ENCODE results near the gene PRKAR1B. TPM values are rescaled to one million over a fixed set of nuclear protein-coding genes. Genes with fewer than 3 reads are reported as not detected.

The PRKAR1B gene
- total and polyA plus RNA-seq, 8 donors: 2.5 to 8.4 (median 5.3) TPM

DNA sequence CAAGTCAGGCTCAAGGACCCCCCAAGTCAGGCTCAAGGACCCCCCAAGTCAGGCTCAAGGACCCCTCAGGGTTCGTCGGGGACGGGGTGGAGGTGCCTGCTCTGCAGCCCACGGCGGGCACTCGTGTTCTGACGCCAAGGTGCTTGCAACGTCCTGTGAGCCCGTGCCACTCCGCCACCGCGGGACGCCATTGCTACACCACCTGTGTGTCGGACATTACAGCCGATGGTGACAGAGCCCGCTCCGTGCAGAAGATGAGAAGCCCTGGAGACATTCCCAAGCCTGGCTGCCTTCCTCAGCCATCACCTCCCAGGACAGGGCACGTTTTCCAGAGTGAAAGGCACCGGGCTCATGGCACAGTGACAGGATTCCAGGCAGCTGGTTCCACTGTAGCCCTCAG, 98.3 kb downstream of the PRKAR1B start:
- H3K27ac ChIP-seq: no peak overlapping the region
- peak in 1 of 6 donors; percentile 67 for DNase-seq
- TF ChIP-seq, protein P1, sequence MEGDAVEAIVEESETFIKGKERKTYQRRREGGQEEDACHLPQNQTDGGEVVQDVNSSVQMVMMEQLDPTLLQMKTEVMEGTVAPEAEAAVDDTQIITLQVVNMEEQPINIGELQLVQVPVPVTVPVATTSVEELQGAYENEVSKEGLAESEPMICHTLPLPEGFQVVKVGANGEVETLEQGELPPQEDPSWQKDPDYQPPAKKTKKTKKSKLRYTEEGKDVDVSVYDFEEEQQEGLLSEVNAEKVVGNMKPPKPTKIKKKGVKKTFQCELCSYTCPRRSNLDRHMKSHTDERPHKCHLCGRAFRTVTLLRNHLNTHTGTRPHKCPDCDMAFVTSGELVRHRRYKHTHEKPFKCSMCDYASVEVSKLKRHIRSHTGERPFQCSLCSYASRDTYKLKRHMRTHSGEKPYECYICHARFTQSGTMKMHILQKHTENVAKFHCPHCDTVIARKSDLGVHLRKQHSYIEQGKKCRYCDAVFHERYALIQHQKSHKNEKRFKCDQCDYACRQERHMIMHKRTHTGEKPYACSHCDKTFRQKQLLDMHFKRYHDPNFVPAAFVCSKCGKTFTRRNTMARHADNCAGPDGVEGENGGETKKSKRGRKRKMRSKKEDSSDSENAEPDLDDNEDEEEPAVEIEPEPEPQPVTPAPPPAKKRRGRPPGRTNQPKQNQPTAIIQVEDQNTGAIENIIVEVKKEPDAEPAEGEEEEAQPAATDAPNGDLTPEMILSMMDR (IDR thresholded peaks at IDR 0.05): no peak
- H3K4me3 ChIP-seq: no peak overlapping the region
- H3K9me3 ChIP-seq: no peaks in the 10 kb centered on the region
- no peak for ATAC-seq
- no peaks in the 10 kb centered on the region for H3K27me3 ChIP-seq
- intact Hi-C loops (cut with DNase I): no loop called here
- WGBS, 2 donors: 94 to 96% methylated on average over 16 to 19 of the region's 19 CpGs
- H3K4me1 ChIP-seq: no peaks in the 10 kb centered on the region
- FAIRE-seq: no peak
- H3K36me3 ChIP-seq: no peaks in the 10 kb centered on the region

DNA sequence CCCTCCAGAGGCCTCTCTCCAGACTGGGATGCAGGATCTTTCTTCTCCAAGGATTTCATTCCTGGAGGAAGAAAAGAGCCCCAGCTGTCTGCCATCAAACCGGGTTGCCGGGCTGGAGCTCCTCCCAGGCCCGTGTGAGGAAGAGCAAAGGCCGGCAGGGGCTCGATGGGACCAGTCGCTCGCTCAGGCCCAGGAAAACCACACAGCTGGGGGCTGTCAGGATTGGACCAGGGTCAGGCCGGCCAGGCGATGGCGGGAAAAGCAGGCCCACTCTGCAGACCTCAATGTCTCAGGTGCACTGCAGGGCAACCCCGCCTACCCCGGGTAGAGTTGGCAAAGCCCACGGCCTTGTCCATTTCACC, 98.7 kb downstream of the PRKAR1B start:
- no peak for FAIRE-seq
- Histone ChIP-seq H3K27ac (no peak overlapping the region), H3K36me3 (no peaks in the 10 kb centered on the region), H3K4me3 (no peak overlapping the region), H3K4me1 (no peaks in the 10 kb centered on the region), H3K27me3 (no peaks in the 10 kb centered on the region), H3K9me3 (no peaks in the 10 kb centered on the region)
- intact Hi-C loops (cut with DNase I): no loop called here
- no peak for DNase-seq
- TF ChIP-seq, protein P1 (IDR thresholded peaks at IDR 0.05): no peak
- no peak for ATAC-seq
- 92 to 95% methylated on average over 13 of the region's 13 CpGs for WGBS, 2 donors

DNA sequence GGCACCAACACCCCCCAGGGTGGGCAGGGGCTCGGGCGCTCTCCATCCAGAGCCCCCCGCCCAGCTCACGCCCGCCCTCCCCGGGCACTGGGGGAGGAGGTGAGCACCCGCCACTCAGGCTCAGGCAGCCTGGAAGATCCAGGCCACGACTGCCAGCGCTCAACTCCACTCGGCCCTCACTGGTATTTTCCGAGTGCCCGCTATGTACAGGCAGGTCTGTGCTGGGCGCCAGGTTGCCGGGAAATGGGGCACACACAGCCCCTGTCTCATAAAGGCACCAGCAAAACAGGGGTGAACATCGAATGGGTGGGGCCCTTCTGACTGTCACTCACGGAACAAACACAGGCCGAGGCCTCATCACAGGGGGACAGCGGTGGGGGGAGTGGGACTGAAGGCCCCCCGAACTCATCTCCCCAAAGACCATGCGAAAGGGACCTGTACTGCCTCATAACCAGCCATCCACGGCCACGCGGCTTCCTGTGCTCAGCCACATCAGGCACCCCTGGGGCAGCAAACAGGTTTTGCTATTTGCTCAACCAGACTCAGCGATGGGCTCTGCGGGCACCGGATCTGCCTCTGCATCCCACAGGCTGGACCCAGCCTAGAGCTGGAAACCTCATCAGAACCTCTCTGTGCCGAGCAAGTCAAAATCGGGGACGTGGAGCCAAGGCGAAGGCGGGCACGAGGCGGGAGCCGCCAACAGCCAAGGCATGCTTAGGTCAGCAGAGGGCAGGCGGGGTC, 99.2 kb downstream of the PRKAR1B start:
- TF ChIP-seq, protein P1 (IDR thresholded peaks at IDR 0.05): no peak
- no peak for ATAC-seq
- Histone ChIP-seq H3K9me3 (no peaks in the 10 kb centered on the region), H3K27me3 (no peaks in the 10 kb centered on the region), H3K4me1 (no peaks in the 10 kb centered on the region), H3K27ac (no peak overlapping the region), H3K36me3 (no peaks in the 10 kb centered on the region), H3K4me3 (no peak overlapping the region)
- intact Hi-C loops (cut with DNase I): no loop called here
- no peak for FAIRE-seq
- DNase-seq: peak in 1 of 6 donors; percentile 58
- 95% methylated on average over 35 of the region's 35 CpGs for WGBS, 2 donors

DNA sequence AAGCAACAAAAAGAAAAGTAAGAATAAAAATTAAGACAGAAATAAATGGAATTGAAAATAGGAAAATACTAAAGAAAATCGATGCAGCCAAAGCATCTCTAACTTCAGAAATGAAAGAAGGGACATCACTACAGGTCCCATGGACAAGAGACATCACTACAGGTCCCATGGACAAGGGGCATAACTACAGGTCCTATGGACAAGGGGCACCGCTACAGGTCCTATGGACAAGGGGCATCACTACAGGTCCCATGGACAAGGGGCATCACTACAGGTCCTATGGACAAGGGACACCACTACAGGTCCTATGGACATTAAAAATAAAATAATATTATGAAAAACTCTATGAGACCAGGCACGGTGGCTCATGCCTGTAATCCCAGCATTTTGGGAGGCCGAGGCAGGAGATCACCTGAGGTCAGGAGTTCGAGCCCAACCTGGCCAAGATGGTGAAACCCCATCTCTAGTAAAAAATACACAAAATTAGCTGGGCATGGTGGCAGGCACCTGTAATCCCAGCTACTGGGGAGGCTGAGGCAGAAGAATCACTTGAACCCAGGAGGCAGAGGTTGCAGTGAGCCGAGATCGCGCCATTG, 101.6 kb downstream of the PRKAR1B start:
- TF ChIP-seq, protein P1 (IDR thresholded peaks at IDR 0.05): no peak
- no peaks in the 10 kb centered on the region for H3K27me3 ChIP-seq
- 98 to 99% methylated on average over 8 of the region's 8 CpGs for WGBS, 2 donors
- no peak for ATAC-seq
- no peaks in the 10 kb centered on the region for H3K9me3 ChIP-seq
- no peak overlapping the region for H3K27ac ChIP-seq
- DNase-seq: no peak
- intact Hi-C loops (cut with DNase I): no loop called here
- no peak for FAIRE-seq
- no peaks in the 10 kb centered on the region for H3K36me3 ChIP-seq
- H3K4me1 ChIP-seq: no peaks in the 10 kb centered on the region
- H3K4me3 ChIP-seq: no peak overlapping the region

DNA sequence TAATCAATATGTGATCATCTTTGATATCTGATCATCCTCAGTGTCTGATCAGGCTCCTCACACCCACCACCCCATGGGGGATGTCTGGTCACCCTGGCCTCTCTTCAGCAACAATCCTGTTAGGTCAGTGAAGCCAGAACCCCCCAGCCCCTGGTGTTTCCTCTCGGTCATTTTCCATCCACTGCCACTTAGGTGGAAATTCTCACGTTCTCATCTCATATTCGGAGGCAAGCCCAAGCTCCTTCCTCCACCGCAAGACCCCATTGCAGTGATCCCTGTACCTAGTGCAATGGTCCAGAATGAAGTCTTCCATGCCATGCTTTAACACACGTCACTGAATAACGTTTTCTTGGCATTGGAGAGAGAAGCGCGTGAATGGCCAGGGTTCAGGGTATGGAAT, 103.6 kb downstream of the PRKAR1B start:
- Histone ChIP-seq H3K27me3 (no peaks in the 10 kb centered on the region), H3K36me3 (no peaks in the 10 kb centered on the region), H3K4me1 (no peaks in the 10 kb centered on the region), H3K9me3 (no peaks in the 10 kb centered on the region), H3K4me3 (no peak overlapping the region), H3K27ac (no peak overlapping the region)
- WGBS, 2 donors: 92 to 95% methylated on average over 8 of the region's 8 CpGs
- DNase-seq: no peak
- no peak for FAIRE-seq
- no peak for ATAC-seq
- TF ChIP-seq, protein P1 (IDR thresholded peaks at IDR 0.05): no peak
- intact Hi-C loops (cut with DNase I): no loop called here
